ENCODE results near the gene RRP12.
"Not testable (repeated sequence)": the region's sequence is repeated elsewhere in the genome, so short reads cannot be mapped to it uniquely, and the experiment has no call there.

The RRP12 gene

GRCh38 chr10:97407211-97407951 is 6.2 kb upstream of the RRP12 start:
- DNase-seq: peak; percentile 93

GRCh38 chr10:97406483-97406882 is 5.3 kb upstream of the RRP12 start:
- not testable (repeated sequence) for DNase-seq

- no peak for DNase-seq
Observed at GRCh38 chr10:97406064-97406463, 4.9 kb upstream of the RRP12 start.

GRCh38 chr10:97404044-97404443 is 2.9 kb upstream of the RRP12 start:
- DNase-seq: no peak

- DNase-seq: no peak
Observed at GRCh38 chr10:97401455-97401919, 347 bp upstream of the RRP12 start.

- DNase-seq: peak; percentile 63
Observed at GRCh38 chr10:97399843-97400545, 1.1 kb downstream of the RRP12 start.

GRCh38 chr10:97396056-97396455 is 5.1 kb downstream of the RRP12 start:
- DNase-seq: no peak

- no peak for DNase-seq
Observed at GRCh38 chr10:97393034-97393573, 8.0 kb downstream of the RRP12 start.

GRCh38 chr10:97390091-97390490 is 11.0 kb downstream of the RRP12 start:
- DNase-seq: no peak

GRCh38 chr10:97388152-97388551 is 13.0 kb downstream of the RRP12 start:
- DNase-seq: no peak

GRCh38 chr10:97385565-97385964 is 15.6 kb downstream of the RRP12 start:
- DNase-seq: no peak

- DNase-seq: no peak
Observed at GRCh38 chr10:97384641-97385040, 16.5 kb downstream of the RRP12 start.

GRCh38 chr10:97384156-97384555 is 17.0 kb downstream of the RRP12 start:
- DNase-seq: no peak

- DNase-seq: no peak
Observed at GRCh38 chr10:97383159-97383558, 18.0 kb downstream of the RRP12 start.

- no peak for DNase-seq
Observed at GRCh38 chr10:97381626-97382025, 19.5 kb downstream of the RRP12 start.

GRCh38 chr10:97380516-97380915 is 20.6 kb downstream of the RRP12 start:
- DNase-seq: no peak

- DNase-seq: no peak
Observed at GRCh38 chr10:97378933-97379921, 21.9 kb downstream of the RRP12 start.

- no peak for DNase-seq
Observed at GRCh38 chr10:97376413-97376812, 24.7 kb downstream of the RRP12 start.

- DNase-seq: no peak
Observed at GRCh38 chr10:97373456-97373855, 27.7 kb downstream of the RRP12 start.

- DNase-seq: no peak
Observed at GRCh38 chr10:97372233-97372875, 28.8 kb downstream of the RRP12 start.

- DNase-seq: peak; percentile 20
Observed at GRCh38 chr10:97371696-97372095, 29.4 kb downstream of the RRP12 start.

- DNase-seq: no peak
Observed at GRCh38 chr10:97367126-97367649, 34.0 kb downstream of the RRP12 start.

All from NCI-H82 (cell line).